Coronary artery (tissue), 2 donors: ENCODE results near the gene MICB.
"Not testable (repeated sequence)": the region's sequence is repeated elsewhere in the genome, so short reads cannot be mapped to it uniquely, and the experiment has no call there.

Source experiments
- DNase-seq: peaks from one replicate; pipeline ENCODE4 v3.0.0-alpha.2; 2017; ENCODE audit warnings: low spot score
- H3K27ac ChIP-seq, 2 donors: fragments of 200-600 bp; sonication (generic); one replicate each; pipeline ENCODE4 v1.5.1; 2016 to 2019
- H3K4me3 ChIP-seq: fragments of 200-600 bp; sonication (generic); 2 replicates; pipeline ENCODE4 v1.5.1; 2016; ENCODE audit warnings: mild to moderate bottlenecking, moderate library complexity
- CTCF ChIP-seq: fragments of 200-600 bp; sonication (generic); IDR thresholded peaks from one replicate; pipeline ENCODE4 v1.5.1; 2019; ENCODE audit warnings: antibody characterized with exemption

MICB gene

GRCh38 chr6:31547727-31548543 is 50.0 kb downstream of the MICB start:
- Histone ChIP-seq H3K27ac (peak overlapping the region; percentile 77 to 83), H3K4me3 (peak overlapping the region; percentile 65)
- DNase-seq = no peak
- TF ChIP-seq CTCF = no peak

GRCh38 chr6:31548544-31548873 is 50.6 kb downstream of the MICB start:
- no peak for DNase-seq
- Histone ChIP-seq H3K27ac (peak overlapping the region; percentile 77 to 83), H3K4me3 (peak overlapping the region; percentile 65)
- TF ChIP-seq CTCF = no peak

GRCh38 chr6:31551371-31551770 is 53.4 kb downstream of the MICB start:
- not testable (repeated sequence) for H3K27ac ChIP-seq, DNase-seq

GRCh38 chr6:31556307-31556706 is 58.4 kb downstream of the MICB start:
- Histone ChIP-seq H3K27ac (no peak overlapping the region), H3K4me3 (no peak overlapping the region)
- DNase-seq = no peak
- TF ChIP-seq CTCF = no peak

More at GRCh38 chr6:31551371-31551770, 53.4 kb downstream of the MICB start:
- not testable (repeated sequence) for H3K4me3 ChIP-seq

GRCh38 chr6:31557443-31558317 is 59.7 kb downstream of the MICB start:
- no peak for TF ChIP-seq CTCF
- peak overlapping the region in 1 of 2 donors; percentile 70 for H3K27ac ChIP-seq
- DNase-seq = no peak
- no peak overlapping the region for H3K4me3 ChIP-seq

- peak overlapping the region in 1 of 2 donors; percentile 70 for H3K27ac ChIP-seq
- no peak for DNase-seq
- H3K4me3 ChIP-seq = no peak overlapping the region
- no peak for TF ChIP-seq CTCF
Observed at GRCh38 chr6:31558318-31558625, 60.3 kb downstream of the MICB start.

GRCh38 chr6:31558631-31559500 is 60.9 kb downstream of the MICB start:
- no peak for TF ChIP-seq CTCF
- Histone ChIP-seq H3K27ac (peak overlapping the region in 1 of 2 donors; percentile 70), H3K4me3 (no peak overlapping the region)
- DNase-seq = no peak
